LNCaP clone FGC (cell line): ENCODE data around the gene PLP2.

Experiments used
- DNase-seq: peaks from one replicate; pipeline ENCODE4 v3.0.0-alpha.2; 2011; ENCODE audit warnings: low read depth
- H3K4me3 ChIP-seq: 2 replicates; pipeline ENCODE4 v1.5.1; 2011; ENCODE audit warnings: mild to moderate bottlenecking, low read depth, low read length, control low read depth
- CTCF ChIP-seq: IDR thresholded peaks from 2 replicates; pipeline ENCODE4 v1.5.1; 2012; ENCODE audit warnings: mild to moderate bottlenecking; ENCODE audit not compliant: control insufficient read depth, insufficient read depth; ENCODE audit errors: extremely low read depth

Gene PLP2

GRCh38 chrX:49179358-49179757, 7.7 kb downstream of the PLP2 start:
- TF ChIP-seq CTCF, result no peak
- no peak for DNase-seq
- no peak overlapping the region for H3K4me3 ChIP-seq

GRCh38 chrX:49183701-49184281, 12.1 kb downstream of the PLP2 start:
- no peak for DNase-seq
- H3K4me3 ChIP-seq, result no peak overlapping the region
- TF ChIP-seq CTCF, result no peak

GRCh38 chrX:49184294-49185281, 12.9 kb downstream of the PLP2 start:
- H3K4me3 ChIP-seq, result peak overlapping the region; percentile 70
- TF ChIP-seq CTCF, result no peak
- DNase-seq, result no peak

GRCh38 chrX:49186125-49187027, 14.7 kb downstream of the PLP2 start, which contains the start of gene PRICKLE3:
Gene PRICKLE3 (minus strand): TSS chrX:49186373. CDS start chrX:49186297, 76 bp downstream.
- DNase-seq, result peak; percentile 35
- peak within 1 kb of the TSS; percentile 70 for H3K4me3 ChIP-seq
- peak; percentile 50 for TF ChIP-seq CTCF

- DNase-seq, result no peak
- TF ChIP-seq CTCF, result no peak
- no peak overlapping the region for H3K4me3 ChIP-seq
Measured at GRCh38 chrX:49187028-49187394, 15.3 kb downstream of the PLP2 start.

- H3K4me3 ChIP-seq, result no peak overlapping the region
- no peak for TF ChIP-seq CTCF
- DNase-seq, result no peak
Measured at GRCh38 chrX:49187526-49187925, 15.8 kb downstream of the PLP2 start.
